BLaER1 treated with 17β-estradiol and CSF1 and Interleukin-3, amounts not matched to agents 10 nM and 100 nM (cell line): ENCODE measurements around the gene MYO6.

Experiments
- H3K27ac ChIP-seq, 11 experiments: shearing (Covaris generic); formaldehyde crosslinking; 2 replicates each; pipeline ENCODE4 v1.8.1; 2022
- H3K27me3 ChIP-seq, 11 experiments: shearing (Covaris generic); formaldehyde crosslinking; 2 replicates each; pipeline ENCODE4 v1.8.1; 2022
- H3K36me3 ChIP-seq, 11 experiments: shearing (Covaris generic); formaldehyde crosslinking; 2 replicates each; pipeline ENCODE4 v1.8.1; 2022
- H3K4me1 ChIP-seq, 10 experiments: shearing (Covaris generic); formaldehyde crosslinking; 2 replicates each; pipeline ENCODE4 v1.8.1; 2022
- H3K4me2 ChIP-seq, 11 experiments: shearing (Covaris generic); formaldehyde crosslinking; 2 replicates each; pipeline ENCODE4 v1.8.1; 2022
- H3K4me3 ChIP-seq, 10 experiments: shearing (Covaris generic); formaldehyde crosslinking; 2 replicates each; pipeline ENCODE4 v1.8.1; 2022
- H3K9ac ChIP-seq, 11 experiments: shearing (Covaris generic); formaldehyde crosslinking; 2 replicates each; pipeline ENCODE4 v1.8.1; 2022
- H3K9me3 ChIP-seq, 11 experiments: shearing (Covaris generic); formaldehyde crosslinking; replicated peaks in 1 of 11; 2 replicates each; pipeline ENCODE4 v1.8.1; 2022
- H4K20me1 ChIP-seq, 11 experiments: shearing (Covaris generic); formaldehyde crosslinking; 2 replicates each; pipeline ENCODE4 v1.8.1; 2022
- Cebpa-rat ChIP-seq, 11 experiments: shearing (Covaris generic); IDR thresholded peaks; 2 replicates each; pipeline ENCODE4 v1.8.1; 2022

MYO6 gene

DNA sequence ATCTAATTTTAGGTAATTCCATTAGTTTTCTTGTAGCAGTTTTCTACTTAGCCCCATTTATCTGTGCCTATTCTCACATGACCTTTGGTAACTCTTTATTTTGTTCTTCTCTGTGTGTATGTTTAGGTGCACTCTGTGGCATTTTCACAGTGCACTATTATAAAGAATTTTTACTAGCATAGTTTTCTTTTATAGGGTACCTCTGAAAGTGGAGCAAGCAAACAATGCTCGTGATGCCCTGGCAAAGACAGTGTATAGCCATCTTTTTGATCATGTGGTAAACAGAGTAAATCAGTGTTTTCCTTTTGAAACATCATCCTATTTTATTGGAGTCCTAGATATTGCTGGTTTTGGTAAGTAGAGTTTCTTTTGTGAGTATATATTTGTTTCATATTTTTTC is 107.9 kb downstream of the MYO6 start:
- TF ChIP-seq Cebpa-rat (IDR thresholded peaks at IDR 0.05) = no peak

DNA sequence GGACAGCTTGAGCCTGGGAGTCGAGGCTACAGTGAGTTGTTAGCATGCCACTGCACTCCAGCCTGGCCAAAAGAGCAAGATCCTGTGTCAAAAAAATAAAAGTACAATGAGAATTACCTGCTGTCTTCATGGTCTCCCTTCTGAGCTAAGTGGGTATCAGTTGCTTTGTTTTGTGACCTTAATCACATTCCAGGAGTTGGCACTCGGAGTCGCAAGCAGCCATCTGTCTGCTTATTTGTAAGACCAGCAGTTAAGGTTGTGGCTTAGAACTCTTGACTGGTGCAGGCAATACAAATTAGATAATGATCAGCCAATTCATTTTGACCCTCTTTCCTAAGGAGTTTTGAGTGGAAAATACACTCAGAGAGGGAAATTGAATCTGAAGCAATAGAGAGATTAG is 114.0 kb downstream of the MYO6 start:
- H3K4me2 ChIP-seq = no peak overlapping the region
- no peak overlapping the region for H3K4me3 ChIP-seq
- no peak overlapping the region for H3K9ac ChIP-seq

More for the DNA sequence above, 107.9 kb downstream of the MYO6 start:
- Histone ChIP-seq H3K27me3 (no peaks in the 10 kb centered on the region), H3K9me3 (no peaks in the 10 kb centered on the region), H3K4me2 (no peak overlapping the region), H3K4me1 (peaks cover 0 to 4% (median 0%) of the 10 kb centered on the region in 10 experiments; a peak in 1 of 20 replicates), H3K9ac (no peak overlapping the region), H3K27ac (no peak overlapping the region), H3K36me3 (no peaks in the 10 kb centered on the region), H3K4me3 (no peak overlapping the region), H4K20me1 (no peaks in the 10 kb centered on the region)

GRCh38 chr6:75863784-75864183 is 114.7 kb downstream of the MYO6 start:
- H3K36me3 ChIP-seq = no peaks in the 10 kb centered on the region
- no peak overlapping the region for H3K4me2 ChIP-seq
- H3K27me3 ChIP-seq = no peaks in the 10 kb centered on the region
- H3K4me3 ChIP-seq = no peak overlapping the region
- H3K9ac ChIP-seq = no peak overlapping the region
- no peaks in the 10 kb centered on the region for H4K20me1 ChIP-seq
- no peak for TF ChIP-seq Cebpa-rat (IDR thresholded peaks at IDR 0.05)
- no peak overlapping the region for H3K27ac ChIP-seq
- no peaks in the 10 kb centered on the region for H3K4me1 ChIP-seq
- H3K9me3 ChIP-seq = no peaks in the 10 kb centered on the region

More for the DNA sequence above, 114.0 kb downstream of the MYO6 start:
- Histone ChIP-seq H3K36me3 (no peaks in the 10 kb centered on the region), H3K4me1 (no peaks in the 10 kb centered on the region), H4K20me1 (no peaks in the 10 kb centered on the region), H3K9me3 (no peaks in the 10 kb centered on the region), H3K27ac (no peak overlapping the region), H3K27me3 (no peaks in the 10 kb centered on the region)
- TF ChIP-seq Cebpa-rat (IDR thresholded peaks at IDR 0.05) = no peak

- no peak for TF ChIP-seq Cebpa-rat (IDR thresholded peaks at IDR 0.05)
- Histone ChIP-seq H3K9ac (no peak overlapping the region), H3K27ac (no peak overlapping the region), H3K36me3 (no peaks in the 10 kb centered on the region), H3K4me1 (no peaks in the 10 kb centered on the region), H4K20me1 (no peaks in the 10 kb centered on the region), H3K27me3 (no peaks in the 10 kb centered on the region), H3K9me3 (no peaks in the 10 kb centered on the region), H3K4me2 (no peak overlapping the region), H3K4me3 (no peak overlapping the region)
Measured at GRCh38 chr6:75864446-75864845, 115.4 kb downstream of the MYO6 start.

DNA sequence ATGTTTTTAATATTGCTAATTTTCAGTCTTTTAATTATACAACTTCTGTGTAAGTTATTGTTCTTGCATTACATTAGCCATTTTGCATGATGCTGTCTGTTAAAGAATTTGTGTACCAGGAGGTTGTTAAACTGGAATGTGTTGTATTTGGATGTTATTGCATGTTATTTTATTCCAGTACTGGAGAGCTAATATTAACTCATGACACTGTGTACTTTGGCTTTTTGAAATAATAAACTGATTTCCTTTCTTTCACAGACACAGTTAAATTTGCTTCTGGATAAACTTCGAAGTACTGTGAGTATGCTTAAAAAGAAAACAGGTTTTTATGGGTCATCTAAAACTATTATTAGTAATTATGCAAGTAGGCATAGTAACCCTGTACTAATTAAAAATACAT is 121.3 kb downstream of the MYO6 start:
- Histone ChIP-seq H3K27ac (no peak overlapping the region), H4K20me1 (no peaks in the 10 kb centered on the region), H3K9me3 (no peaks in the 10 kb centered on the region), H3K36me3 (no peaks in the 10 kb centered on the region), H3K9ac (no peak overlapping the region), H3K4me1 (no peaks in the 10 kb centered on the region), H3K4me3 (no peak overlapping the region), H3K27me3 (no peaks in the 10 kb centered on the region; a peak in 1 of 22 replicates), H3K4me2 (no peak overlapping the region)
- TF ChIP-seq Cebpa-rat (IDR thresholded peaks at IDR 0.05) = no peak

- no peaks in the 10 kb centered on the region for H3K36me3 ChIP-seq
- no peaks in the 10 kb centered on the region; a peak in 1 of 22 replicates for H3K27me3 ChIP-seq
- TF ChIP-seq Cebpa-rat (IDR thresholded peaks at IDR 0.05) = no peak
- H3K4me3 ChIP-seq = no peak overlapping the region
- no peak overlapping the region for H3K4me2 ChIP-seq
- H3K4me1 ChIP-seq = no peaks in the 10 kb centered on the region
- H3K9me3 ChIP-seq = no peaks in the 10 kb centered on the region
- H3K9ac ChIP-seq = no peak overlapping the region
- H3K27ac ChIP-seq = no peak overlapping the region
- H4K20me1 ChIP-seq = no peaks in the 10 kb centered on the region
Measured at GRCh38 chr6:75874224-75874623, 125.2 kb downstream of the MYO6 start.

DNA sequence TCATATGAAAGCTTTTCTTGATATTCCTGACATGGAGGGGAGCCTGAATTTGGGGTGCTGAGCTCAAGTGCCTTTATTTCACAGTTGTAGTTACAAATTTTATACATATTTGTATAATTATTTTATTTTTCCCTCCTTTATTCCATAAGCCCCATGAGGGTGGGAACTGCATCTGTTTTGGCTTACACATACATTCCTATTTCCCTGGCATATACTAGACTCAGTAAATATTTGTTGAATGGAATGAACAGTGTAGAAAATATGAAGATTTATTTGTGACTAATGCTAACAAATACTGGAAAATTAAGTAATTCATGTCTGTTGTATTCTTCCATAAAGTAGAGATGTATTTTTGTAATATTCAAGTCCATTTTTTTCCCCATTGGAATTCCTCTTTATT is 127.1 kb downstream of the MYO6 start:
- Histone ChIP-seq H3K4me1 (no peaks in the 10 kb centered on the region), H3K36me3 (no peaks in the 10 kb centered on the region), H3K4me3 (no peak overlapping the region), H3K27ac (no peak overlapping the region), H3K27me3 (no peaks in the 10 kb centered on the region; a peak in 1 of 22 replicates), H3K9ac (no peak overlapping the region), H4K20me1 (no peaks in the 10 kb centered on the region), H3K9me3 (no peaks in the 10 kb centered on the region), H3K4me2 (no peak overlapping the region)
- no peak for TF ChIP-seq Cebpa-rat (IDR thresholded peaks at IDR 0.05)

- no peak overlapping the region for H3K27ac ChIP-seq
- H3K9ac ChIP-seq = no peak overlapping the region
- no peak overlapping the region for H3K4me2 ChIP-seq
- H3K4me1 ChIP-seq = no peaks in the 10 kb centered on the region
- H3K36me3 ChIP-seq = no peaks in the 10 kb centered on the region
- no peaks in the 10 kb centered on the region; a peak in 1 of 22 replicates for H3K27me3 ChIP-seq
- H4K20me1 ChIP-seq = no peaks in the 10 kb centered on the region
- H3K9me3 ChIP-seq = no peaks in the 10 kb centered on the region
- TF ChIP-seq Cebpa-rat (IDR thresholded peaks at IDR 0.05) = no peak
- no peak overlapping the region for H3K4me3 ChIP-seq
Measured at GRCh38 chr6:75880305-75880704, 131.3 kb downstream of the MYO6 start.

DNA sequence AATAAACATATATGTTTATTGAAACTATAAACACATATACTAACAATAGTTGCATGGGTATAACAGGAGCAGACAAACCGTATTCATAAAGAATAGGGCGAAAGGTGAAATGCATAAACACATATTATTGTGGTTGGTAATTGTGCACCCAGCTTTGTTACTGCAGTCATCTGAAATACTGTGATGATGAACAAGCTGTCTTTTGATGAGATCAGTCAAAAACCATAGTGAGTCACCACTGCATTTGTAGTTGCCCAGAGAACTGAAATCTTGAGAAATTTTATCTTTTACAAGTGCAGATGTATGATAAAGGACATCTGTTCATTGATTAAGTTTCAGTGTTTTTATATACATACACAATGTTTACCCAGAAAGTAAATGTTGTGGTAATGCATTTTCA is 133.7 kb downstream of the MYO6 start:
- H3K4me1 ChIP-seq = no peaks in the 10 kb centered on the region

DNA sequence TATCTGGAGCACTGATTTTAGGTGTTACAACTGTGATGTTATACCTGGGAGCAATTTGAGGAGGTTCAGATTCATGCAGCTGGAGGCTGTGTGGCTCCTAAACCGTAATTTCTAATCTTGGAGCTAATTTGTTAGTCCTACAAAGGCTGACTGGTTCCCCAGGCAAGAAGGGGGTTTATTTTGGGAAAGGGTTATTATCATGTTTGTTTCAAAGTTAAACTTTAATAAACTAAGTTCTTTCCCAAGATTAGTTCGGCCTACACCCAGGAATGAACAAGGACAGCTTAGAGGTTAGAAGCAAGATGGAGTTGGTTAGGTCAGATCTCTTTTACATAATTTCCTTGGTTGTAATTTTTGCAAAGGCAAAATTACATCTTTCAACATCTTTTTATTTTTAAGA is 135.8 kb downstream of the MYO6 start:
- Histone ChIP-seq H3K27ac (no peak overlapping the region), H3K36me3 (no peaks in the 10 kb centered on the region), H3K4me3 (no peak overlapping the region), H3K4me1 (no peaks in the 10 kb centered on the region), H3K27me3 (no peaks in the 10 kb centered on the region), H4K20me1 (no peaks in the 10 kb centered on the region), H3K4me2 (no peak overlapping the region), H3K9me3 (no peaks in the 10 kb centered on the region), H3K9ac (no peak overlapping the region)
- TF ChIP-seq Cebpa-rat (IDR thresholded peaks at IDR 0.05) = no peak

More for the DNA sequence above, 133.7 kb downstream of the MYO6 start:
- H3K27ac ChIP-seq = no peak overlapping the region
- H3K4me2 ChIP-seq = no peak overlapping the region
- no peaks in the 10 kb centered on the region for H3K27me3 ChIP-seq
- TF ChIP-seq Cebpa-rat (IDR thresholded peaks at IDR 0.05) = no peak
- H3K9me3 ChIP-seq = no peaks in the 10 kb centered on the region
- no peak overlapping the region for H3K9ac ChIP-seq
- no peak overlapping the region for H3K4me3 ChIP-seq
- H4K20me1 ChIP-seq = no peaks in the 10 kb centered on the region
- H3K36me3 ChIP-seq = no peaks in the 10 kb centered on the region

DNA sequence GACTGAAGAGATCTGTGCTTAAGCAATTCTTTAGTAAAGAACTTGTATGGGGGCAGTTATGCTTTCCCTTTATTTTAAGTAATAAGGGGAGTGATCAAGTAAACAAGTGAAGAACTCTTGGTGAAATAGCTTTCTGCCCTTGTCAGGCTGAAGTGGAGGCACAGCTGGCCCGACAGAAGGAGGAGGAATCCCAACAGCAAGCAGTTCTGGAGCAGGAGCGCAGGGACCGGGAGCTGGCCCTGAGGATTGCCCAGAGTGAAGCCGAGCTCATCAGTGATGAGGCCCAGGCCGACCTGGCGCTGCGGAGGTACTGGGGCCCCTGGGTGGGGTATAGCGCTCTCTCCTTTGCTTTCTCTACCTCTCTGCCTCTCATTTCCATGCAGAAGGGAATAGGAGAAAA is 143.3 kb downstream of the MYO6 start:
- no peaks in the 10 kb centered on the region for H4K20me1 ChIP-seq
- no peaks in the 10 kb centered on the region for H3K4me1 ChIP-seq
- H3K36me3 ChIP-seq = no peaks in the 10 kb centered on the region
- no peak for TF ChIP-seq Cebpa-rat (IDR thresholded peaks at IDR 0.05)
- no peak overlapping the region for H3K4me3 ChIP-seq
- no peaks in the 10 kb centered on the region for H3K27me3 ChIP-seq
- no peak overlapping the region for H3K27ac ChIP-seq
- no peaks in the 10 kb centered on the region for H3K9me3 ChIP-seq
- H3K9ac ChIP-seq = no peak overlapping the region
- no peak overlapping the region for H3K4me2 ChIP-seq
